ENCODE measurements around the gene CDCP1.

- TF ChIP-seq, protein P1, sequence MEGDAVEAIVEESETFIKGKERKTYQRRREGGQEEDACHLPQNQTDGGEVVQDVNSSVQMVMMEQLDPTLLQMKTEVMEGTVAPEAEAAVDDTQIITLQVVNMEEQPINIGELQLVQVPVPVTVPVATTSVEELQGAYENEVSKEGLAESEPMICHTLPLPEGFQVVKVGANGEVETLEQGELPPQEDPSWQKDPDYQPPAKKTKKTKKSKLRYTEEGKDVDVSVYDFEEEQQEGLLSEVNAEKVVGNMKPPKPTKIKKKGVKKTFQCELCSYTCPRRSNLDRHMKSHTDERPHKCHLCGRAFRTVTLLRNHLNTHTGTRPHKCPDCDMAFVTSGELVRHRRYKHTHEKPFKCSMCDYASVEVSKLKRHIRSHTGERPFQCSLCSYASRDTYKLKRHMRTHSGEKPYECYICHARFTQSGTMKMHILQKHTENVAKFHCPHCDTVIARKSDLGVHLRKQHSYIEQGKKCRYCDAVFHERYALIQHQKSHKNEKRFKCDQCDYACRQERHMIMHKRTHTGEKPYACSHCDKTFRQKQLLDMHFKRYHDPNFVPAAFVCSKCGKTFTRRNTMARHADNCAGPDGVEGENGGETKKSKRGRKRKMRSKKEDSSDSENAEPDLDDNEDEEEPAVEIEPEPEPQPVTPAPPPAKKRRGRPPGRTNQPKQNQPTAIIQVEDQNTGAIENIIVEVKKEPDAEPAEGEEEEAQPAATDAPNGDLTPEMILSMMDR (IDR thresholded peaks at IDR 0.05) = no peak
- no peak for TF ChIP-seq POLR2A (IDR thresholded peaks at IDR 0.05)
Measured at GRCh38 chr3:45152307-45152706, 6.1 kb upstream of the CDCP1 start.

Measured in right lobe of liver (tissue), 4 donors.